ENCODE data around the gene PCDHA8. TPM values are rescaled to one million over a fixed set of nuclear protein-coding genes. Genes with fewer than 3 reads are reported as not detected.

Gene PCDHA8
- total and polyA plus RNA-seq, 10 donors = 0.11 to 0.52 (median 0.25) TPM; not detected in 5

- TF ChIP-seq, protein P1, sequence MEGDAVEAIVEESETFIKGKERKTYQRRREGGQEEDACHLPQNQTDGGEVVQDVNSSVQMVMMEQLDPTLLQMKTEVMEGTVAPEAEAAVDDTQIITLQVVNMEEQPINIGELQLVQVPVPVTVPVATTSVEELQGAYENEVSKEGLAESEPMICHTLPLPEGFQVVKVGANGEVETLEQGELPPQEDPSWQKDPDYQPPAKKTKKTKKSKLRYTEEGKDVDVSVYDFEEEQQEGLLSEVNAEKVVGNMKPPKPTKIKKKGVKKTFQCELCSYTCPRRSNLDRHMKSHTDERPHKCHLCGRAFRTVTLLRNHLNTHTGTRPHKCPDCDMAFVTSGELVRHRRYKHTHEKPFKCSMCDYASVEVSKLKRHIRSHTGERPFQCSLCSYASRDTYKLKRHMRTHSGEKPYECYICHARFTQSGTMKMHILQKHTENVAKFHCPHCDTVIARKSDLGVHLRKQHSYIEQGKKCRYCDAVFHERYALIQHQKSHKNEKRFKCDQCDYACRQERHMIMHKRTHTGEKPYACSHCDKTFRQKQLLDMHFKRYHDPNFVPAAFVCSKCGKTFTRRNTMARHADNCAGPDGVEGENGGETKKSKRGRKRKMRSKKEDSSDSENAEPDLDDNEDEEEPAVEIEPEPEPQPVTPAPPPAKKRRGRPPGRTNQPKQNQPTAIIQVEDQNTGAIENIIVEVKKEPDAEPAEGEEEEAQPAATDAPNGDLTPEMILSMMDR (IDR thresholded peaks at IDR 0.05 in 8 of 11, conservative IDR thresholded peaks at IDR 0.05 in 3 of 11) = no peak
- no peak for TF ChIP-seq POLR2A (IDR thresholded peaks at IDR 0.05)
- peaks cover 0 to 50% (median 34%) of the 10 kb centered on the region in 8 donors for H3K9me3 ChIP-seq
- DNase-seq = no peak
- WGBS, 5 donors = 43 to 58% (median 57%) methylated on average over 28 to 76 of the region's 76 CpGs
- H3K4me1 ChIP-seq = no peaks in the 10 kb centered on the region
- peaks cover 0 to 68% (median 0%) of the 10 kb centered on the region in 7 donors for H3K27me3 ChIP-seq (replicated peaks in 1 of 7)
- H3K27ac ChIP-seq = no peak overlapping the region
- H3K4me3 ChIP-seq = no peak overlapping the region
- no peaks in the 10 kb centered on the region for H3K36me3 ChIP-seq
- intact Hi-C loops (cut with DNase I; ENCODE audit: low total_unique reads) = no loop called here
Measured at GRCh38 chr5:140862441-140863295, 21.7 kb downstream of the PCDHA8 start.

DNA sequence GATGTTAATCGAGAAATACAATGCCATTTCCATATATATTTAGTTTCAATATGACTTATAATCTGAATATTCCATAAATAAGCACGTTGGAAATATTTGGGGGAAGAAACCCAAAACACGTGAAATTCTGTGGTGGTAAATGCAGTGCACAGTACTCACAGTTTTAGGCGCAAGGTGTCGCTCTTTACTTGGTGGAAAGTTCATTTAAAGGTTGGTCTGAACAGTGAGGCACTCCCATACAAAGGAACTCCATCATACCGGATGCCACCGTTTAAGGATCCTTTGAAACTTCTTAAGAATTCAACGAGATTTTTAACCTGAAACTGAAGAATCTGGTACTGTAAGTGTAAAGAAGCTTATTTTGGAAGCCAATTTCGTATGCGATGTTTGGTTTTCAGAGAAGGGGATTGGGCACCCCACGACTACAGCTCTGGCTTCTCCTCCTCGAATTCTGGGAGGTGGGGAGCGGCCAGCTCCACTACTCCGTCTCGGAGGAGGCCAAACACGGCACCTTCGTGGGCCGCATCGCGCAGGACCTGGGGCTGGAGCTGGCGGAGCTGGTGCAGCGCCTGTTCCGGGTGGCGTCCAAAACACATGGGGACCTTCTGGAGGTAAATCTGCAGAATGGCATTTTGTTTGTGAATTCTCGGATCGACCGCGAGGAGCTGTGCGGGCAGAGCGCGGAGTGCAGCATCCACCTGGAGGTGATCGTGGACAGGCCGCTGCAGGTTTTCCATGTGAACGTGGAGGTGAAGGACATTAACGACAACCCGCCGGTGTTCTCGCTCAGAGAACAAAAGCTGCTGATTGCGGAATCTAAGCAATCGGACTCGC is 28.0 kb downstream of the PCDHA8 start, which contains the start of gene PCDHA11:
TSS of gene PCDHA11 (plus strand) at position 237 of the 834 bp plus-strand sequence. CDS start at position 384, 147 bp downstream.
- peaks cover 0 to 80% (median 8%) of the 10 kb centered on the region in 7 donors for H3K27me3 ChIP-seq (replicated peaks in 1 of 7)
- WGBS, 5 donors = 17 to 29% (median 20%) methylated on average over 28 to 41 of the region's 41 CpGs
- intact Hi-C loops (cut with DNase I; ENCODE audit: low total_unique reads) = no loop called here
- H3K36me3 ChIP-seq = no peaks in the 10 kb centered on the region
- H3K4me3 ChIP-seq = peak within 1 kb of the TSS in 2 of 8 donors; percentile 21 to 35
- no peaks in the 10 kb centered on the region for H3K4me1 ChIP-seq
- no peak for TF ChIP-seq POLR2AphosphoS5 (IDR thresholded peaks at IDR 0.05)
- TF ChIP-seq, protein P1 (IDR thresholded peaks at IDR 0.05 in 8 of 11, conservative IDR thresholded peaks at IDR 0.05 in 3 of 11) = peak in 1 of 11 experiments; percentile 27
- TF ChIP-seq POLR2A (IDR thresholded peaks at IDR 0.05) = no peak
- no peak for DNase-seq
- no peak within 1 kb of the TSS for H3K27ac ChIP-seq
- peaks cover 0 to 41% (median 25%) of the 10 kb centered on the region in 8 donors for H3K9me3 ChIP-seq

DNA sequence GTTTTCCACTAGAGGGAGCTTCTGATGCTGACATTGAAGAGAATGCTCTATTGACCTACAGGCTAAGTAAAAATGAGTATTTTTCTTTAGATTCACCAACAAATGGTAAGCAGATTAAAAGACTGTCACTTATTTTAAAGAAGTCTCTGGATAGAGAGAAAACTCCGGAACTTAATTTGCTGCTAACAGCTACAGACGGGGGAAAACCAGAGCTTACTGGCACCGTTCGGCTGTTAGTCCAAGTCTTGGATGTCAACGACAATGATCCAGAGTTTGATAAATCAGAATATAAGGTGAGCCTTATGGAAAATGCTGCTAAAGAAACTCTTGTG is 28.5 kb downstream of the PCDHA8 start:
- WGBS, 5 donors = 51 to 65% (median 60%) methylated on average over 5 of the region's 5 CpGs
- no peaks in the 10 kb centered on the region for H3K4me1 ChIP-seq
- H3K27me3 ChIP-seq (replicated peaks in 1 of 7) = peaks cover 0 to 82% (median 11%) of the 10 kb centered on the region in 7 donors
- H3K27ac ChIP-seq = no peak overlapping the region
- H3K36me3 ChIP-seq = no peaks in the 10 kb centered on the region
- intact Hi-C loops (cut with DNase I; ENCODE audit: low total_unique reads) = no loop called here
- TF ChIP-seq, protein P1 (IDR thresholded peaks at IDR 0.05 in 8 of 11, conservative IDR thresholded peaks at IDR 0.05 in 3 of 11) = peak in 1 of 11 experiments; percentile 12
- TF ChIP-seq POLR2AphosphoS5 (IDR thresholded peaks at IDR 0.05) (no peak), POLR2A (IDR thresholded peaks at IDR 0.05) (no peak)
- no peak for DNase-seq
- H3K9me3 ChIP-seq = peaks cover 0 to 41% (median 25%) of the 10 kb centered on the region in 8 donors
- H3K4me3 ChIP-seq = peak overlapping the region in 2 of 8 donors; percentile 21 to 35

All from spleen (tissue), 11 donors.